SK-N-SH (cell line): ENCODE measurements around the gene CTSO. TPM values are rescaled to one million over a fixed set of nuclear protein-coding genes. Genes with fewer than 3 reads are reported as not detected.

Experiments
- CTCF ChIA-PET: fragments of 300-600, 350-600 bp; formaldehyde crosslinking; extraction: SDS; loops from one replicate; lab custom pipeline; 2021; lab: Yijun Ruan, JAX
- POLR2A ChIA-PET: fragments of 350-600 bp; sonication (Branson Sonifier 250); formaldehyde crosslinking; extraction: SDS; loops from one replicate; lab custom pipeline; 2020; ENCODE audit warnings: antibody characterized with exemption, inconsistent platforms; lab: Yijun Ruan, JAX
- DNase-seq: peaks from one replicate; pipeline ENCODE4 v3.0.0; 2012
- H2AFZ ChIP-seq: fragments of 200-600 bp; sonication (generic); 2 replicates; pipeline ENCODE4 v1.8.1; 2016; ENCODE audit warnings: antibody characterized with exemption, mild to moderate bottlenecking, low read depth
- H3F3A ChIP-seq: fragments of 200-600 bp; sonication (generic); replicated peaks from 2 replicates; pipeline ENCODE3; 2016; ENCODE audit warnings: antibody characterized with exemption, mild to moderate bottlenecking; ENCODE audit not compliant: insufficient read depth
- H3K27ac ChIP-seq, 2 experiments: fragments of 200-500 bp in 1 of 2; fragments of 200-600 bp in 1 of 2; sonication (Bioruptor generic) in 1 of 2; sonication (generic), shearing (Covaris generic) in 1 of 2; 2 replicates each; pipeline versions ENCODE4 v1.5.1 to v1.6.1; 2014 to 2016; ENCODE audit warnings: low read depth in 2 of 2, inconsistent platforms in 1 of 2, low read length in 1 of 2, mild to moderate bottlenecking in 1 of 2, mixed read lengths in 1 of 2
- H3K27me3 ChIP-seq: fragments of 200-600 bp; sonication (generic), shearing (Covaris generic); 2 replicates; pipeline ENCODE4 v1.6.1; 2016; ENCODE audit warnings: mixed run types; ENCODE audit not compliant: insufficient read depth
- H3K36me3 ChIP-seq, 2 experiments: fragments of 200-500 bp in 1 of 2; fragments of 200-600 bp in 1 of 2; sonication (Bioruptor generic) in 1 of 2; sonication (generic) in 1 of 2; replicated peaks in 1 of 2; 2 replicates each; pipeline versions ENCODE3 to v1.5.1; 2014 to 2016; ENCODE audit warnings: low read length in 1 of 2, mild to moderate bottlenecking in 1 of 2; ENCODE audit not compliant: insufficient read depth in 2 of 2, control insufficient read depth in 1 of 2
- H3K4me1 ChIP-seq, 2 experiments: fragments of 200-500 bp in 1 of 2; fragments of 200-600 bp in 1 of 2; sonication (Bioruptor generic) in 1 of 2; sonication (generic), shearing (Covaris generic) in 1 of 2; 2 replicates each; pipeline versions ENCODE4 v1.5.1 to v1.6.1; 2014 to 2016; ENCODE audit warnings: low read depth in 1 of 2, low read length in 1 of 2, mixed run types in 1 of 2; ENCODE audit not compliant: insufficient read depth in 2 of 2, control insufficient read depth in 1 of 2
- H3K4me2 ChIP-seq: fragments of 200-600 bp; sonication (generic), shearing (Covaris generic); 2 replicates; pipeline ENCODE4 v1.6.1; 2017; ENCODE audit warnings: mixed run types
- H3K4me3 ChIP-seq, 2 experiments: fragments of 200-500 bp in 1 of 2; fragments of 200-600 bp in 1 of 2; sonication (Bioruptor generic) in 1 of 2; sonication (generic), shearing (Covaris generic) in 1 of 2; 2 replicates each; pipeline versions ENCODE4 v1.5.1 to v1.8.1; 2014 to 2016; ENCODE audit warnings: low read depth in 2 of 2, inconsistent platforms in 1 of 2, low read length in 1 of 2, mild to moderate bottlenecking in 1 of 2, mixed read lengths in 1 of 2, moderate library complexity in 1 of 2
- H3K79me2 ChIP-seq: fragments of 200-600 bp; sonication (generic); 2 replicates; pipeline ENCODE4 v1.8.1; 2017; ENCODE audit warnings: mild to moderate bottlenecking; ENCODE audit not compliant: insufficient read depth
- H3K9ac ChIP-seq: fragments of 200-600 bp; sonication (generic); 2 replicates; pipeline ENCODE4 v1.6.1; 2017; ENCODE audit warnings: mixed run types
- H3K9me2 ChIP-seq: fragments of 200-600 bp; sonication (generic); 2 replicates; pipeline ENCODE4 v1.6.1; 2017; ENCODE audit warnings: mixed run types
- H3K9me3 ChIP-seq: fragments of 200-600 bp; sonication (generic); 2 replicates; pipeline ENCODE4 v1.6.1; 2017; ENCODE audit warnings: mixed run types, mild to moderate bottlenecking, moderate library complexity
- H4K20me1 ChIP-seq: fragments of 200-600 bp; sonication (generic); 2 replicates; pipeline ENCODE4 v1.6.1; 2017; ENCODE audit warnings: mild to moderate bottlenecking, mixed run types; ENCODE audit not compliant: insufficient read depth
- ELF1 ChIP-seq: IDR thresholded peaks from 2 replicates; pipeline ENCODE4 v1.4.0; 2012
- EZH2phosphoT487 ChIP-seq: fragments of 200-600 bp; sonication (generic); IDR thresholded peaks from 2 replicates; pipeline ENCODE4 v1.6.1; 2017; ENCODE audit warnings: low read depth, mixed run types, mild to moderate bottlenecking, antibody characterized with exemption, moderate library complexity, borderline replicate concordance
- FOXM1 ChIP-seq: IDR thresholded peaks from 2 replicates; pipeline ENCODE4 v1.4.0; 2012; ENCODE audit warnings: low read depth, mild to moderate bottlenecking
- JUND ChIP-seq: IDR thresholded peaks from 2 replicates; pipeline ENCODE4 v1.4.0; 2012
- NFIC ChIP-seq: IDR thresholded peaks from 2 replicates; pipeline ENCODE4 v1.4.0; 2012; ENCODE audit warnings: borderline replicate concordance
- NRF1 ChIP-seq: IDR thresholded peaks from 2 replicates; pipeline ENCODE4 v1.6.1; 2012; ENCODE audit warnings: low read depth, mild to moderate bottlenecking, low read length
- RFX5 ChIP-seq: IDR thresholded peaks from 2 replicates; pipeline ENCODE4 v1.6.1; 2012; ENCODE audit warnings: mild to moderate bottlenecking, improper control_type of control experiment, low read length
- TCF12 ChIP-seq: IDR thresholded peaks from 2 replicates; pipeline ENCODE4 v1.4.0; 2012
- WGBS: methylation state at CpG from one replicate; pipeline ENCODE4 v1.1.6; 2017; ENCODE audit warnings: low lambda C conversion rate; 5-methylcytosine and 5-hydroxymethylcytosine counted together
- polyA plus RNA-seq, 3 experiments: library from polyadenylated mRNA; depleted of rRNA; stranded (reverse); fragments of >200 nt; gene quantifications; 2 replicates each; pipeline ENCODE4 v1.2.3, GENCODE V29; 2012
- TF ChIP-seq, protein P1 (sequence below): fragments of 150-350 bp; IDR thresholded peaks from 2 replicates; pipeline ENCODE4 v1.6.1; 2016; ENCODE audit warnings: mild to moderate bottlenecking, low read depth, low read length
- TF ChIP-seq, protein P2 (sequence below): IDR thresholded peaks from 2 replicates; pipeline ENCODE4 v1.4.0; 2012; ENCODE audit warnings: low read depth, borderline replicate concordance
- TF ChIP-seq, protein P3 (sequence below): fragments of 200-600 bp; sonication (generic); IDR thresholded peaks from 2 replicates; pipeline ENCODE4 v1.6.1; 2017; ENCODE audit warnings: antibody characterized with exemption, mild to moderate bottlenecking, moderate library complexity

CTSO gene
- polyA plus RNA-seq, 1 of the 3 experiments (the other 2 are of a cell fraction): 3.3 TPM

DNA sequence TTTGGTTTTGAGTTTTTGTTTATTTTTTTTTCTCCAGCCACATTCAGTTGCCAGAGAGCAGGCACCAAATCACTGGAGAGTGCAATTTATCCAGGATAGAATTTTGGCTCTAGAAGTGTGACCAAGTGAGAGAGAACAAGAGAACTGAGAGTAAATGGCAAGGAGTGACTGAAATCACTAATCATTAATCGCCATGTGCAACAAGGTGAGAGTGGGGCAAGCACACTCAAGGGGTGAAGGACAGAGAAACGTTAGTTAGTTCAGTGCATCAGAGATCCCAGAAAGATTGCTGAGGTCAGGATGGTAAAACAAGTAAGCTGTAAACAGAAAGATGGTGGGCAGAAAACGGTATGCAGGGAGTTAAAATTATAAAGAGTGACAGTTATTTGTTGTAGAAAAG, 69.8 kb downstream of the CTSO start:
- no peak for DNase-seq
- POLR2A ChIA-PET: no interaction called here
- Histone ChIP-seq H3K79me2 (no peaks in the 10 kb centered on the region), H3K9me2 (no peaks in the 10 kb centered on the region), H3F3A (no peaks in the 10 kb centered on the region), H3K27ac (no peak overlapping the region), H3K4me2 (no peak overlapping the region), H3K9me3 (no peaks in the 10 kb centered on the region), H4K20me1 (no peaks in the 10 kb centered on the region), H3K27me3 (no peaks in the 10 kb centered on the region), H3K36me3 (no peaks in the 10 kb centered on the region), H3K4me1 (no peaks in the 10 kb centered on the region)
- 16% methylated on average over 3 of the region's 3 CpGs for WGBS
- CTCF ChIA-PET: no interaction called here
- TF ChIP-seq ELF1 (no peak), NRF1 (no peak)
- TF ChIP-seq, all 33 proteins: peak for 0
- Histone ChIP-seq H2AFZ (no peak overlapping the region), H3K4me3 (no peak overlapping the region), H3K9ac (no peak overlapping the region)

- Histone ChIP-seq H3K9me3 (no peaks in the 10 kb centered on the region), H3K9ac (no peak overlapping the region), H3K27ac (no peak overlapping the region), H3K9me2 (no peaks in the 10 kb centered on the region), H3F3A (no peaks in the 10 kb centered on the region), H3K4me2 (no peak overlapping the region), H3K36me3 (no peaks in the 10 kb centered on the region), H4K20me1 (no peaks in the 10 kb centered on the region), H2AFZ (no peak overlapping the region), H3K4me1 (no peaks in the 10 kb centered on the region), H3K27me3 (no peaks in the 10 kb centered on the region), H3K79me2 (no peaks in the 10 kb centered on the region), H3K4me3 (no peak overlapping the region)
- TF ChIP-seq RFX5 (no peak), TCF12 (no peak), NFIC (no peak), EZH2phosphoT487 (no peak), JUND (no peak), FOXM1 (no peak)
- TF ChIP-seq, protein P1, sequence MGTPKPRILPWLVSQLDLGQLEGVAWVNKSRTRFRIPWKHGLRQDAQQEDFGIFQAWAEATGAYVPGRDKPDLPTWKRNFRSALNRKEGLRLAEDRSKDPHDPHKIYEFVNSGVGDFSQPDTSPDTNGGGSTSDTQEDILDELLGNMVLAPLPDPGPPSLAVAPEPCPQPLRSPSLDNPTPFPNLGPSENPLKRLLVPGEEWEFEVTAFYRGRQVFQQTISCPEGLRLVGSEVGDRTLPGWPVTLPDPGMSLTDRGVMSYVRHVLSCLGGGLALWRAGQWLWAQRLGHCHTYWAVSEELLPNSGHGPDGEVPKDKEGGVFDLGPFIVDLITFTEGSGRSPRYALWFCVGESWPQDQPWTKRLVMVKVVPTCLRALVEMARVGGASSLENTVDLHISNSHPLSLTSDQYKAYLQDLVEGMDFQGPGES: no peak
- TF ChIP-seq, protein P2, sequence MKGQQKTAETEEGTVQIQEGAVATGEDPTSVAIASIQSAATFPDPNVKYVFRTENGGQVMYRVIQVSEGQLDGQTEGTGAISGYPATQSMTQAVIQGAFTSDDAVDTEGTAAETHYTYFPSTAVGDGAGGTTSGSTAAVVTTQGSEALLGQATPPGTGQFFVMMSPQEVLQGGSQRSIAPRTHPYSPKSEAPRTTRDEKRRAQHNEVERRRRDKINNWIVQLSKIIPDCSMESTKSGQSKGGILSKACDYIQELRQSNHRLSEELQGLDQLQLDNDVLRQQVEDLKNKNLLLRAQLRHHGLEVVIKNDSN: no peak
- TF ChIP-seq, protein P3, sequence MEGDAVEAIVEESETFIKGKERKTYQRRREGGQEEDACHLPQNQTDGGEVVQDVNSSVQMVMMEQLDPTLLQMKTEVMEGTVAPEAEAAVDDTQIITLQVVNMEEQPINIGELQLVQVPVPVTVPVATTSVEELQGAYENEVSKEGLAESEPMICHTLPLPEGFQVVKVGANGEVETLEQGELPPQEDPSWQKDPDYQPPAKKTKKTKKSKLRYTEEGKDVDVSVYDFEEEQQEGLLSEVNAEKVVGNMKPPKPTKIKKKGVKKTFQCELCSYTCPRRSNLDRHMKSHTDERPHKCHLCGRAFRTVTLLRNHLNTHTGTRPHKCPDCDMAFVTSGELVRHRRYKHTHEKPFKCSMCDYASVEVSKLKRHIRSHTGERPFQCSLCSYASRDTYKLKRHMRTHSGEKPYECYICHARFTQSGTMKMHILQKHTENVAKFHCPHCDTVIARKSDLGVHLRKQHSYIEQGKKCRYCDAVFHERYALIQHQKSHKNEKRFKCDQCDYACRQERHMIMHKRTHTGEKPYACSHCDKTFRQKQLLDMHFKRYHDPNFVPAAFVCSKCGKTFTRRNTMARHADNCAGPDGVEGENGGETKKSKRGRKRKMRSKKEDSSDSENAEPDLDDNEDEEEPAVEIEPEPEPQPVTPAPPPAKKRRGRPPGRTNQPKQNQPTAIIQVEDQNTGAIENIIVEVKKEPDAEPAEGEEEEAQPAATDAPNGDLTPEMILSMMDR: no peak
- ChIA-PET CTCF (interaction anchor here (0.7 kb wide), 1 partner anchor 71 kb away, joined by 3 read pairs; no protein-coding TSS in a partner anchor), POLR2A (no interaction called here)
- no peak for DNase-seq
- WGBS: 4% methylated on average over 1 of the region's 1 CpG
Measured at GRCh38 chr4:155881555-155881954, 72.1 kb downstream of the CTSO start.
